OCI-LY1 (cell line): Measurements from ENCODE around the gene RUNX1.
A peak's percentile ranks its signal among the peaks of the same experiment; 100 is the strongest.

ENCODE experiments used
- H2AFZ ChIP-seq: fragments of 200-600 bp; sonication (generic), shearing (Covaris generic); 2 replicates; pipeline ENCODE4 v1.6.0; 2014; ENCODE audit warnings: antibody characterized with exemption, mild to moderate bottlenecking, low read length
- H3F3A ChIP-seq: fragments of 200-600 bp; sonication (generic), shearing (Covaris generic); 2 replicates; pipeline ENCODE4 v1.6.0; 2014; ENCODE audit warnings: mild to moderate bottlenecking, antibody characterized with exemption, low read length, moderate library complexity; ENCODE audit not compliant: insufficient read depth
- H3K27ac ChIP-seq: fragments of 200-600 bp; sonication (generic); 2 replicates; pipeline ENCODE4 v1.5.1; 2014; ENCODE audit warnings: low read length, mixed run types, mild to moderate bottlenecking, low read depth; ENCODE audit not compliant: poor library complexity, severe bottlenecking
- H3K27me3 ChIP-seq: fragments of 200-600 bp; sonication (generic); 2 replicates; pipeline ENCODE4 v1.6.0; 2014; ENCODE audit warnings: antibody characterized with exemption, mild to moderate bottlenecking, low read length, moderate library complexity; ENCODE audit not compliant: insufficient read depth
- H3K36me3 ChIP-seq: fragments of 200-600 bp; sonication (generic); 2 replicates; pipeline ENCODE4 v1.6.1; 2014; ENCODE audit warnings: mild to moderate bottlenecking, antibody characterized with exemption, low read length, moderate library complexity, mixed read lengths; ENCODE audit not compliant: insufficient read depth
- H3K4me1 ChIP-seq: fragments of 200-600 bp; sonication (generic); 2 replicates; pipeline ENCODE4 v1.5.1; 2014; ENCODE audit warnings: mild to moderate bottlenecking, low read length, moderate library complexity; ENCODE audit not compliant: insufficient read depth, severe bottlenecking
- H3K4me2 ChIP-seq: fragments of 200-600 bp; sonication (generic), shearing (Covaris generic); 2 replicates; pipeline ENCODE4 v1.6.1; 2014; ENCODE audit warnings: low read length
- H3K4me3 ChIP-seq: fragments of 200-600 bp; sonication (generic); 2 replicates; pipeline ENCODE4 v1.5.1; 2014; ENCODE audit warnings: low read length, low read depth, mild to moderate bottlenecking, mixed read lengths; ENCODE audit not compliant: poor library complexity, severe bottlenecking
- H3K79me2 ChIP-seq: fragments of 200-600 bp; shearing (Covaris generic); 2 replicates; pipeline ENCODE4 v1.6.1; 2016; ENCODE audit warnings: mixed run types, low read length, mixed read lengths; ENCODE audit not compliant: insufficient read depth
- H3K9ac ChIP-seq: fragments of 200-600 bp; sonication (generic), shearing (Covaris generic); 2 replicates; pipeline ENCODE4 v1.6.1; 2014; ENCODE audit warnings: mild to moderate bottlenecking, low read length, mixed read lengths
- H3K9me2 ChIP-seq: fragments of 200-600 bp; sonication (generic), shearing (Covaris generic); 2 replicates; pipeline ENCODE4 v1.6.1; 2014; ENCODE audit warnings: low read depth, mild to moderate bottlenecking, low read length, mixed read lengths
- H3K9me3 ChIP-seq: fragments of 200-600 bp; shearing (Covaris generic); 2 replicates; pipeline ENCODE4 v1.6.1; 2014; ENCODE audit warnings: low read length, mixed read lengths
- H4K20me1 ChIP-seq: fragments of 200-600 bp; sonication (generic), shearing (Covaris generic); 2 replicates; pipeline ENCODE4 v1.6.0; 2016; ENCODE audit warnings: mild to moderate bottlenecking, low read length; ENCODE audit not compliant: insufficient read depth
- CTCF ChIP-seq: fragments of 200-600 bp; sonication (generic), shearing (Covaris generic); IDR thresholded peaks from 2 replicates; pipeline ENCODE4 v1.5.1; 2017; ENCODE audit warnings: mild to moderate bottlenecking, antibody characterized with exemption, low read length, moderate library complexity, mixed read lengths
- EZH2 ChIP-seq: fragments of 200-600 bp; sonication (generic), shearing (Covaris generic); IDR thresholded peaks from 2 replicates; pipeline ENCODE4 v1.8.0; 2017; ENCODE audit warnings: borderline replicate concordance, mixed run types, mild to moderate bottlenecking, antibody characterized with exemption, low read length, moderate library complexity, mixed read lengths

The RUNX1 gene

GRCh38 chr21:34803782-34804370 is 245.2 kb downstream of the RUNX1 start:
- Histone ChIP-seq H3K36me3 (peaks cover 69% of the 10 kb centered on the region), H3K27me3 (no peaks in the 10 kb centered on the region), H3K9me3 (peaks cover 8% of the 10 kb centered on the region), H3F3A (no peaks in the 10 kb centered on the region), H3K4me1 (peaks cover 4% of the 10 kb centered on the region), H3K9ac (no peak overlapping the region), H4K20me1 (no peaks in the 10 kb centered on the region), H3K4me3 (no peak overlapping the region), H3K9me2 (no peaks in the 10 kb centered on the region), H2AFZ (no peak overlapping the region), H3K79me2 (no peaks in the 10 kb centered on the region), H3K4me2 (no peak overlapping the region), H3K27ac (peak overlapping the region; percentile 15)
- TF ChIP-seq CTCF (no peak), EZH2 (no peak)

- H3K9ac ChIP-seq: no peak overlapping the region
- no peaks in the 10 kb centered on the region for H3K79me2 ChIP-seq
- peaks cover 68% of the 10 kb centered on the region for H3K36me3 ChIP-seq
- no peak for TF ChIP-seq EZH2
- no peak for TF ChIP-seq CTCF
- H3K9me3 ChIP-seq: peaks cover 4% of the 10 kb centered on the region
- H3F3A ChIP-seq: no peaks in the 10 kb centered on the region
- no peaks in the 10 kb centered on the region for H3K9me2 ChIP-seq
- H2AFZ ChIP-seq: no peak overlapping the region
- H4K20me1 ChIP-seq: no peaks in the 10 kb centered on the region
- H3K4me2 ChIP-seq: no peak overlapping the region
- no peaks in the 10 kb centered on the region for H3K27me3 ChIP-seq
- H3K27ac ChIP-seq: no peak overlapping the region
- peaks cover 4% of the 10 kb centered on the region for H3K4me1 ChIP-seq
- no peak overlapping the region for H3K4me3 ChIP-seq
These were observed 246.8 kb downstream of the RUNX1 start for GRCh38 chr21:34802180-34802899.

- Histone ChIP-seq H3K9ac (no peak overlapping the region), H3F3A (no peaks in the 10 kb centered on the region), H3K4me3 (no peak overlapping the region), H3K27me3 (no peaks in the 10 kb centered on the region), H2AFZ (no peak overlapping the region), H3K36me3 (peaks cover 68% of the 10 kb centered on the region), H3K79me2 (no peaks in the 10 kb centered on the region), H4K20me1 (no peaks in the 10 kb centered on the region), H3K4me2 (no peak overlapping the region), H3K27ac (no peak overlapping the region), H3K4me1 (peaks cover 4% of the 10 kb centered on the region), H3K9me2 (no peaks in the 10 kb centered on the region), H3K9me3 (peaks cover 3% of the 10 kb centered on the region; the same call in 1 of the 2 replicates)
- TF ChIP-seq EZH2 (no peak), CTCF (peak; percentile 74)
These were observed 247.5 kb downstream of the RUNX1 start for GRCh38 chr21:34801519-34802132.
